Liver (tissue), 3 donors: ENCODE measurements around the gene NPPA.

ENCODE experiments used
- ATF3 ChIP-seq: IDR thresholded peaks from 2 replicates; pipeline ENCODE4 v1.6.1; 2016; ENCODE audit warnings: antibody characterized with exemption
- CTCF ChIP-seq: fragments of 150-350 bp; IDR thresholded peaks from 2 replicates; pipeline ENCODE4 v1.5.1; 2017; ENCODE audit warnings: improper control_type of control experiment, low read depth, low read length; ENCODE audit not compliant: missing input control
- EGR1 ChIP-seq, 2 donors: IDR thresholded peaks; 2 replicates each; pipeline ENCODE4 v1.6.1; 2016 to 2018; ENCODE audit warnings: antibody characterized with exemption in 2 of 2, low read depth in 2 of 2
- FOXA1 ChIP-seq: IDR thresholded peaks from 2 replicates; pipeline ENCODE4 v1.6.1; 2016; ENCODE audit warnings: antibody characterized with exemption
- GABPA ChIP-seq, 2 donors: IDR thresholded peaks in 1 of 2; conservative IDR thresholded peaks in 1 of 2; 2 replicates each; pipeline ENCODE4 v1.6.1; 2016; ENCODE audit warnings: antibody characterized with exemption in 2 of 2, mild to moderate bottlenecking in 1 of 2, moderate library complexity in 1 of 2
- JUND ChIP-seq, 2 donors: IDR thresholded peaks; 2 replicates each; pipeline ENCODE4 v1.6.1; 2016; ENCODE audit warnings: antibody characterized with exemption in 2 of 2
- MAX ChIP-seq: IDR thresholded peaks from 2 replicates; pipeline ENCODE4 v1.6.1; 2016; ENCODE audit warnings: antibody characterized with exemption
- NR2F2 ChIP-seq: IDR thresholded peaks from 2 replicates; pipeline ENCODE4 v1.6.1; 2016; ENCODE audit warnings: antibody characterized with exemption
- RAD21 ChIP-seq, 2 donors: IDR thresholded peaks; 2 replicates each; pipeline ENCODE4 v1.6.1; 2016; ENCODE audit warnings: antibody characterized with exemption in 2 of 2, mild to moderate bottlenecking in 2 of 2
- REST ChIP-seq: IDR thresholded peaks from 2 replicates; pipeline ENCODE4 v1.6.1; 2016; ENCODE audit warnings: antibody characterized with exemption, mild to moderate bottlenecking
- SP1 ChIP-seq: IDR thresholded peaks from 2 replicates; pipeline ENCODE4 v1.6.1; 2018; ENCODE audit warnings: antibody characterized with exemption, mild to moderate bottlenecking
- TAF1 ChIP-seq: conservative IDR thresholded peaks from 2 replicates; pipeline ENCODE4 v1.6.1; 2016; ENCODE audit warnings: antibody characterized with exemption, mild to moderate bottlenecking
- YY1 ChIP-seq: IDR thresholded peaks from 2 replicates; pipeline ENCODE4 v1.6.1; 2016; ENCODE audit warnings: antibody characterized with exemption, mild to moderate bottlenecking
- ZBTB33 ChIP-seq: IDR thresholded peaks from 2 replicates; pipeline ENCODE4 v1.6.1; 2016; ENCODE audit warnings: antibody characterized with exemption
- donor health status: healthy.
- donor health status: healthy.

- TF ChIP-seq SP1 (no peak), CTCF (no peak), TAF1 (no peak), FOXA1 (no peak), NR2F2 (no peak), JUND (IDR thresholded peaks at IDR 0.05) (no peak), MAX (no peak), ATF3 (no peak), YY1 (no peak), REST (no peak), ZBTB33 (no peak), GABPA (IDR thresholded peaks at IDR 0.05 in 1 of 2, conservative IDR thresholded peaks at IDR 0.05 in 1 of 2) (no peak), EGR1 (IDR thresholded peaks at IDR 0.05; ENCODE audit: low read depth in 2 of 2) (no peak), RAD21 (IDR thresholded peaks at IDR 0.05) (no peak)
Measured at GRCh38 chr1:11878891-11879190, 31.3 kb upstream of the NPPA start.
